H1 (cell line): ENCODE data around the gene CCDC174.

Experiments
- EGR1 ChIP-seq: IDR thresholded peaks from 2 replicates; pipeline ENCODE4 v1.6.1; 2011; ENCODE audit warnings: low read depth, low read length, borderline replicate concordance
- EP300 ChIP-seq, 2 experiments: IDR thresholded peaks; 1 replicate in 1 of 2; 2 replicates in 1 of 2; pipeline ENCODE4 v1.6.1; 2011 to 2012; ENCODE audit warnings: low read depth in 2 of 2, low read length in 2 of 2, mild to moderate bottlenecking in 2 of 2, borderline replicate concordance in 1 of 2, inconsistent platforms in 1 of 2, moderate library complexity in 1 of 2
- HDAC2 ChIP-seq, 2 experiments: fragments of 300-600 bp in 1 of 2; sonication (generic) in 1 of 2; IDR thresholded peaks; 2 replicates each; pipeline ENCODE4 v1.6.1; 2011 to 2012; ENCODE audit warnings: low read depth in 2 of 2, low read length in 2 of 2, mild to moderate bottlenecking in 2 of 2, moderate library complexity in 2 of 2, borderline replicate concordance in 1 of 2, inconsistent platforms in 1 of 2
- MAFK ChIP-seq: IDR thresholded peaks from 2 replicates; pipeline ENCODE4 v1.6.1; 2012; ENCODE audit warnings: low read depth, mild to moderate bottlenecking, improper control_type of control experiment, low read length
- POLR2A ChIP-seq, 2 experiments: IDR thresholded peaks; 1 replicate in 1 of 2; 2 replicates in 1 of 2; pipeline ENCODE4 v1.6.1; 2011; ENCODE audit warnings: low read depth in 2 of 2, low read length in 2 of 2, mild to moderate bottlenecking in 2 of 2; ENCODE audit errors: control extremely low read depth in 1 of 2
- POLR2AphosphoS5 ChIP-seq: IDR thresholded peaks from 2 replicates; pipeline ENCODE4 v1.6.1; 2011; ENCODE audit warnings: low read depth, low read length
- RAD21 ChIP-seq, 2 experiments: IDR thresholded peaks in 1 of 2; conservative IDR thresholded peaks in 1 of 2; 2 replicates each; pipeline ENCODE4 v1.6.1; 2011; ENCODE audit warnings: low read depth in 2 of 2, low read length in 2 of 2, improper control_type of control experiment in 1 of 2, inconsistent platforms in 1 of 2, mild to moderate bottlenecking in 1 of 2, moderate library complexity in 1 of 2
- SIN3A ChIP-seq, 2 experiments: IDR thresholded peaks in 1 of 2; conservative IDR thresholded peaks in 1 of 2; 2 replicates each; pipeline ENCODE4 v1.6.1; 2011 to 2012; ENCODE audit warnings: low read length in 2 of 2, improper control_type of control experiment in 1 of 2, low read depth in 1 of 2, mild to moderate bottlenecking in 1 of 2
- SP1 ChIP-seq: IDR thresholded peaks from 2 replicates; pipeline ENCODE4 v1.6.1; 2011; ENCODE audit warnings: low read depth, low read length
- TAF1 ChIP-seq: IDR thresholded peaks from 2 replicates; pipeline ENCODE4 v1.6.1; 2011; ENCODE audit warnings: mild to moderate bottlenecking, low read depth, low read length
- TCF12 ChIP-seq: IDR thresholded peaks from 2 replicates; pipeline ENCODE4 v1.6.1; 2011; ENCODE audit warnings: low read depth, mild to moderate bottlenecking, low read length
- TF ChIP-seq, protein P1 (sequence below), 3 experiments: IDR thresholded peaks; 1 replicate in 2 of 3; 2 replicates in 1 of 3; pipeline versions ENCODE4 v1.5.1 to v1.6.1; 2011; ENCODE audit warnings: low read length in 3 of 3, mild to moderate bottlenecking in 3 of 3, inconsistent platforms in 2 of 3, low read depth in 1 of 3, moderate library complexity in 1 of 3; ENCODE audit not compliant: insufficient read depth in 1 of 3; ENCODE audit errors: control extremely low read depth in 1 of 3
- TF ChIP-seq, protein P2 (sequence below): IDR thresholded peaks from 2 replicates; pipeline ENCODE4 v1.6.1; 2012; ENCODE audit warnings: inconsistent platforms

DNA sequence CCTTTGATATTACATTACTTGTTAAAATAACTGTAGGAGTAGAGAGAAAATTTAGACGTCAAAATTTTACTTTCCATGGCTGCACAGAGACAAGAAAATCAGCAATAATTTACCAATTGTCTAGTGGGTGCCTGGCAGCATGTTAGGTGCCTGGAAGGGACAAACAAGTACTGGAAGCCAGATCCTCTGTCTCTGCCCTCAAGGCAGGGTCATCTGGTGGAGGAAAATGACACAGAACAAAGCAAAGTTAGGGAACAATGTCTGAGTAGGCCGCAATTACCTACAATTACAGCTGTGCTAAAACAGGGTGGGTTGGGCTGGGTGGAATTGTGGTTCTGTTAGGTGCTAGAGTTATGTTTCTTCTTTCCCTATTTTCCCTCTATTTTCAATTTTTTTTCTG is 7.4 kb downstream of the CCDC174 start:
- TF ChIP-seq HDAC2 (IDR thresholded peaks at IDR 0.05; ENCODE audit: borderline replicate concordance in 1 of 2, low read depth in 2 of 2, low read length in 2 of 2): no peak
- TF ChIP-seq POLR2A (IDR thresholded peaks at IDR 0.05; ENCODE audit: control extremely low read depth in 1 of 2, low read depth in 2 of 2, low read length in 2 of 2): no peak
- TF ChIP-seq SP1: no peak
- TF ChIP-seq, protein P1, sequence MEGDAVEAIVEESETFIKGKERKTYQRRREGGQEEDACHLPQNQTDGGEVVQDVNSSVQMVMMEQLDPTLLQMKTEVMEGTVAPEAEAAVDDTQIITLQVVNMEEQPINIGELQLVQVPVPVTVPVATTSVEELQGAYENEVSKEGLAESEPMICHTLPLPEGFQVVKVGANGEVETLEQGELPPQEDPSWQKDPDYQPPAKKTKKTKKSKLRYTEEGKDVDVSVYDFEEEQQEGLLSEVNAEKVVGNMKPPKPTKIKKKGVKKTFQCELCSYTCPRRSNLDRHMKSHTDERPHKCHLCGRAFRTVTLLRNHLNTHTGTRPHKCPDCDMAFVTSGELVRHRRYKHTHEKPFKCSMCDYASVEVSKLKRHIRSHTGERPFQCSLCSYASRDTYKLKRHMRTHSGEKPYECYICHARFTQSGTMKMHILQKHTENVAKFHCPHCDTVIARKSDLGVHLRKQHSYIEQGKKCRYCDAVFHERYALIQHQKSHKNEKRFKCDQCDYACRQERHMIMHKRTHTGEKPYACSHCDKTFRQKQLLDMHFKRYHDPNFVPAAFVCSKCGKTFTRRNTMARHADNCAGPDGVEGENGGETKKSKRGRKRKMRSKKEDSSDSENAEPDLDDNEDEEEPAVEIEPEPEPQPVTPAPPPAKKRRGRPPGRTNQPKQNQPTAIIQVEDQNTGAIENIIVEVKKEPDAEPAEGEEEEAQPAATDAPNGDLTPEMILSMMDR (IDR thresholded peaks at IDR 0.05; ENCODE audit: control extremely low read depth in 1 of 3, insufficient read depth in 1 of 3, low read depth in 1 of 3, low read length in 3 of 3): no peak
- TF ChIP-seq RAD21 (IDR thresholded peaks at IDR 0.05 in 1 of 2, conservative IDR thresholded peaks at IDR 0.05 in 1 of 2; ENCODE audit: low read depth in 2 of 2, low read length in 2 of 2): no peak
- TF ChIP-seq EP300 (IDR thresholded peaks at IDR 0.05; ENCODE audit: borderline replicate concordance in 1 of 2, low read depth in 2 of 2, low read length in 2 of 2): no peak
- TF ChIP-seq SIN3A (conservative IDR thresholded peaks at IDR 0.05 in 1 of 2, IDR thresholded peaks at IDR 0.05 in 1 of 2; ENCODE audit: low read depth in 1 of 2, low read length in 2 of 2): no peak
- TF ChIP-seq EGR1: no peak
- TF ChIP-seq POLR2AphosphoS5: no peak
- TF ChIP-seq TAF1: no peak
- TF ChIP-seq, protein P2, sequence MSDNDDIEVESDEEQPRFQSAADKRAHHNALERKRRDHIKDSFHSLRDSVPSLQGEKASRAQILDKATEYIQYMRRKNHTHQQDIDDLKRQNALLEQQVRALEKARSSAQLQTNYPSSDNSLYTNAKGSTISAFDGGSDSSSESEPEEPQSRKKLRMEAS: no peak
- TF ChIP-seq TCF12: no peak
- TF ChIP-seq MAFK: no peak
